HepG2 (cell line): ENCODE data around the gene SGMS1. TPM values are rescaled to one million over a fixed set of nuclear protein-coding genes. Genes with fewer than 3 reads are reported as not detected.

Experiments
- ATAC-seq: fragments of 200-7000 bp; cut with Tn5 transposase; 3 replicates; pipeline ENCODE4 v1.9.1; 2020; ENCODE audit warnings: mild to moderate bottlenecking, moderate library complexity
- BruUV-seq: library from RNA; stranded (reverse); fragments of 400-500 nt; replicated peaks from 2 replicates; lab custom pipeline; 2021; lab: Mats Ljungman, UMichigan
- CTCF ChIA-PET: fragments of 300-600 bp; formaldehyde crosslinking; extraction: SDS; loops from one replicate; lab custom pipeline; 2021; ENCODE audit warnings: low total read pairs, inconsistent platforms, low intra/inter-chr PET ratio; lab: Yijun Ruan, JAX
- POLR2A ChIA-PET: fragments of 350-600 bp; sonication (Branson Sonifier 250); formaldehyde crosslinking; loops from one replicate; lab custom pipeline; 2020; ENCODE audit warnings: antibody characterized with exemption, inconsistent platforms; lab: Yijun Ruan, JAX
- DNase-seq: peaks from one replicate; pipeline ENCODE4 v3.0.0-alpha.2; 2015; ENCODE audit warnings: low spot score
- FAIRE-seq: peaks from 3 replicates; lab custom pipeline; 2011; peaks lifted over from hg19 to GRCh38; lab: Jason Lieb, UNC
- H2AFZ ChIP-seq: one replicate; pipeline ENCODE4 v1.6.1; 2011; ENCODE audit warnings: low read length, inconsistent platforms
- H3K27ac ChIP-seq: fragments of 300-600 bp; 3 replicates; pipeline ENCODE4 v1.8.0; 2011; ENCODE audit warnings: mixed run types, mild to moderate bottlenecking, mixed read lengths, low read length, inconsistent platforms; ENCODE audit not compliant: insufficient read depth; ENCODE audit errors: extremely low read length
- H3K27me3 ChIP-seq, 2 experiments: fragments of 200-600 bp in 1 of 2; 2 replicates in 1 of 2; 3 replicates in 1 of 2; pipeline versions ENCODE4 v1.6.0 to v1.8.0; 2011; ENCODE audit warnings: low read length in 2 of 2, mild to moderate bottlenecking in 2 of 2, moderate library complexity in 2 of 2, inconsistent platforms in 1 of 2; ENCODE audit not compliant: insufficient read depth in 2 of 2, control insufficient read depth in 1 of 2
- H3K36me3 ChIP-seq, 2 experiments: fragments of 200-600 bp in 1 of 2; replicated peaks in 1 of 2; 2 replicates in 1 of 2; 3 replicates in 1 of 2; pipeline versions ENCODE4 v1.5.1 to v1.8.0; 2011; ENCODE audit warnings: low read length in 2 of 2, inconsistent platforms in 1 of 2; ENCODE audit not compliant: insufficient read depth in 2 of 2, control insufficient read depth in 1 of 2
- H3K4me1 ChIP-seq: 2 replicates; pipeline ENCODE4 v1.5.1; 2012; ENCODE audit warnings: low read length, inconsistent platforms; ENCODE audit not compliant: insufficient read depth
- H3K4me2 ChIP-seq: 2 replicates; pipeline ENCODE4 v1.6.0; 2011; ENCODE audit warnings: low read depth, low read length, inconsistent platforms
- H3K4me3 ChIP-seq, 3 experiments: fragments of 200-600 bp in 1 of 3; sonication (generic), shearing (Covaris generic) in 1 of 3; replicated peaks in 1 of 3; 2 replicates each; pipeline ENCODE4 v1.5.1; 2011 to 2016; ENCODE audit warnings: low read length in 3 of 3, inconsistent platforms in 2 of 3, low read depth in 2 of 3, mild to moderate bottlenecking in 2 of 3, control low read depth in 1 of 3, mixed read lengths in 1 of 3; ENCODE audit not compliant: insufficient read depth in 1 of 3
- H3K79me2 ChIP-seq: one replicate; pipeline ENCODE4 v1.6.1; 2011; ENCODE audit warnings: low read length, inconsistent platforms; ENCODE audit not compliant: insufficient read depth
- H3K9ac ChIP-seq: 2 replicates; pipeline ENCODE4 v1.6.0; 2011; ENCODE audit warnings: mild to moderate bottlenecking, low read depth, low read length, inconsistent platforms; ENCODE audit not compliant: insufficient read depth
- H3K9me3 ChIP-seq: 2 replicates; pipeline ENCODE4 v1.5.1; 2012; ENCODE audit warnings: mild to moderate bottlenecking, low read length
- H4K20me1 ChIP-seq: 2 replicates; pipeline ENCODE4 v1.6.0; 2011; ENCODE audit warnings: inconsistent platforms, mild to moderate bottlenecking, low read length, moderate library complexity; ENCODE audit not compliant: insufficient read depth
- CBFB ChIP-seq: sonication (generic); formaldehyde crosslinking; IDR thresholded peaks from 2 replicates; pipeline ENCODE4 v1.4.0; 2020; ENCODE audit warnings: missing genetic modification reagents
- DZIP1 ChIP-seq: sonication (generic); formaldehyde crosslinking; IDR thresholded peaks from 2 replicates; pipeline ENCODE4 v1.5.0; 2020; ENCODE audit warnings: mild to moderate bottlenecking, missing genetic modification reagents
- GFI1 ChIP-seq: sonication (generic); formaldehyde crosslinking; IDR thresholded peaks from 2 replicates; pipeline ENCODE4 v1.5.0; 2020; ENCODE audit warnings: missing genetic modification reagents, mild to moderate bottlenecking, borderline replicate concordance
- KDM6A ChIP-seq: IDR thresholded peaks from 2 replicates; pipeline ENCODE4 v1.6.1; 2016; ENCODE audit warnings: low read depth
- NR0B2 ChIP-seq: sonication (generic); formaldehyde crosslinking; IDR thresholded peaks from 2 replicates; pipeline ENCODE4 v1.4.0; 2020; ENCODE audit warnings: mild to moderate bottlenecking, missing genetic modification reagents
- NR2F6 ChIP-seq, 2 experiments: IDR thresholded peaks; 2 replicates each; pipeline ENCODE4 v1.6.1; 2016; ENCODE audit warnings: antibody characterized with exemption in 1 of 2, mild to moderate bottlenecking in 1 of 2
- POGZ ChIP-seq: sonication (generic); formaldehyde crosslinking; IDR thresholded peaks from 2 replicates; pipeline ENCODE4 v1.4.0; 2020; ENCODE audit warnings: mild to moderate bottlenecking, missing genetic modification reagents
- SOX6 ChIP-seq, 2 experiments: fragments of 450-650 bp in 1 of 2; sonication (generic) in 1 of 2; formaldehyde crosslinking in 1 of 2; IDR thresholded peaks; 2 replicates each; pipeline versions ENCODE4 v1.4.0 to v1.6.1; 2017 to 2020; ENCODE audit warnings: antibody characterized with exemption in 1 of 2, mild to moderate bottlenecking in 1 of 2, missing genetic modification reagents in 1 of 2
- TCF12 ChIP-seq, 2 experiments: fragments of 450-650 bp in 1 of 2; sonication (generic) in 1 of 2; formaldehyde crosslinking in 1 of 2; IDR thresholded peaks; 2 replicates each; pipeline versions ENCODE4 v1.6.1 to v1.8.0; 2017 to 2022; ENCODE audit warnings: antibody characterized with exemption in 1 of 2, mild to moderate bottlenecking in 1 of 2, missing genetic modification reagents in 1 of 2, moderate library complexity in 1 of 2
- TEAD3 ChIP-seq: optimal IDR thresholded peaks from 2 replicates; pipeline ENCODE3; 2016; ENCODE audit warnings: borderline replicate concordance
- ZFP37 ChIP-seq: sonication (generic); formaldehyde crosslinking; IDR thresholded peaks from 2 replicates; pipeline ENCODE4 v1.4.0; 2020; ENCODE audit warnings: missing genetic modification reagents, borderline replicate concordance
- ZMAT3 ChIP-seq: sonication (generic); formaldehyde crosslinking; conservative IDR thresholded peaks from 2 replicates; pipeline ENCODE4 v1.7.0; 2021; ENCODE audit warnings: missing genetic modification reagents
- ZNF564 ChIP-seq: sonication (generic); formaldehyde crosslinking; IDR thresholded peaks from 2 replicates; pipeline ENCODE4 v1.8.1; 2023; ENCODE audit warnings: mild to moderate bottlenecking, missing genetic modification reagents
- WGBS: methylation state at CpG from one replicate; pipeline ENCODE4 v1.1.6; 2017; ENCODE audit warnings: low lambda C conversion rate; 5-methylcytosine and 5-hydroxymethylcytosine counted together
- in situ Hi-C: cut with HindIII; loops from 2 replicates; pipeline ENCODE4 v1.10.0; 2017; ENCODE audit warnings: low pct_unique_long_range_greater_than_20kb; ENCODE audit not compliant: extremely low pct_ligation_motif_present
- intact Hi-C: fragments of 100-400 bp; cut with micrococcal nuclease; formaldehyde crosslinking; loops from one replicate; pipeline ENCODE4 v1.10.0; 2022; ENCODE audit not compliant: unreplicated experiment
- polyA plus RNA-seq, 8 experiments: library from polyadenylated mRNA; depleted of rRNA in 3 of 8; stranded (reverse) in 7 of 8; unstranded in 1 of 8; fragments of >200 nt; fragmentation: Illumina TruSeq in 4 of 8; extraction: Trizol in 4 of 8; gene quantifications; 2 replicates each; pipeline versions ENCODE4 v1.2.1 to v1.2.3, GENCODE V29; 2011 to 2016; ENCODE audit warnings: low read depth in 4 of 8, missing spikeins in 1 of 8, mixed read lengths in 1 of 8; ENCODE audit not compliant: insufficient read depth in 1 of 8
- total RNA-seq, 5 experiments: library from RNA; depleted of rRNA; stranded (reverse); fragments of >200 nt; fragmentation: Illumina TruSeq; extraction: Trizol; gene quantifications; 2 replicates each; pipeline ENCODE4 v1.2.3, GENCODE V29; 2016; ENCODE audit warnings: low read depth in 1 of 5
- TF ChIP-seq, protein P1 (sequence below): IDR thresholded peaks from 2 replicates; pipeline ENCODE4 v1.6.1; 2016; ENCODE audit warnings: missing genetic modification reagents, missing compliant biosample characterization

The SGMS1 gene
- total and polyA plus RNA-seq, 2 of the 13 experiments (the other 11 are each of a cell fraction or from before 2014, with no cell fraction given), result 6.5 to 15.1 TPM

DNA sequence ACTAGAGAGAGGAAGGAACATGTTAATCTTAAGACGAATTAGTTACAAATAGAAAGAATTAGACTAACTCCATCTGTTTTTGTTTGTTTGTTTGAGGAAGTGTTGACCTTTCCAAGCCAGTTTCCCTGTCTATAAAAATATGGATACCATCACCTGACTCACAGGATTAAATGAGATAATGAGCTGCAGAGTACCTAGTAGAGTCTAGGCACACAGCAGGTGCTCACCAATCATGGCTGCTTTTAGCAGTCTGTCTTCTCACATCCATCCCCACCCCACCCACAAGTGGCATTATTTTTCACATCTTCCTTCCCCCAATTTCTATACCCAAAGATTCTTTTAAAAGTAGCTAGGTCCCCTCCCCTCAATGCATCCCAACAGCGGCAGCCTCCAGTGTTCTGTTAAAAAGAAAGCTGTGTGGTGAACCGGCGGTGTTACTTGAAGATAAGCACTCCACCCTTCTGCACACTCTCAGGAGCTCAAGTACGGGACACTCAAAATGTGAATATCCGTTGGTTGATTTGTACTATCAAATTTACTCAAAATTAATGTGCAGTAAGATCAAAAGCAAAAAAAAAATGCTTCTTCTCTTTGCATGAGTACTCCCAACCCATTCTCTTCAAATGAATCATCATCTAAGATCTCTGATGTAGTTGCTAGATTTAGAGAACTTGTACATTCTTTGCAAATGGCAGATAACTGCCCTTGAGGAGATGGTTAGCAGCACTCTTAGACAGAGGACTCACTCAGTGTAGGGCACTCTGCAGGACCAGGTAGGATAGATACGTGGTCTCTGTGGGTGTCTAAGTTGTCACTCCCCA lies 227.1 kb downstream of the SGMS1 start:
- FAIRE-seq, result no peak
- ChIA-PET CTCF (no interaction called here), POLR2A (no interaction called here)
- intact Hi-C loops, result no loop called here
- Histone ChIP-seq H3K27ac (peak overlapping the region; percentile 30), H3K36me3 (no peaks in the 10 kb centered on the region), H3K9me3 (no peaks in the 10 kb centered on the region), H2AFZ (no peak overlapping the region), H4K20me1 (no peaks in the 10 kb centered on the region), H3K4me1 (peaks cover 61% of the 10 kb centered on the region), H3K27me3 (no peaks in the 10 kb centered on the region), H3K79me2 (peaks cover 2% of the 10 kb centered on the region), H3K4me2 (no peak overlapping the region)
- no peak for DNase-seq
- BruUV-seq, result no TSS peak
- no peak; the same call in 2 of the 3 replicates for ATAC-seq
- in situ Hi-C loops, result no loop called here
- WGBS, result 93% methylated on average over 7 of the region's 7 CpGs
- TF ChIP-seq CBFB (CRISPR knock-in tag) (no peak), GFI1 (no peak), ZNF564 (CRISPR knock-in tag) (no peak), TCF12 (IDR thresholded peaks at IDR 0.05) (no peak), TCF12 (CRISPR knock-in tag; IDR thresholded peaks at IDR 0.05) (no peak), POGZ (CRISPR knock-in tag) (no peak), DZIP1 (CRISPR knock-in tag) (no peak), KDM6A (CRISPR knock-in tag) (no peak), SOX6 (IDR thresholded peaks at IDR 0.05) (no peak), SOX6 (CRISPR knock-in tag; IDR thresholded peaks at IDR 0.05) (no peak), NR2F6 (IDR thresholded peaks at IDR 0.05) (no peak), NR2F6 (CRISPR knock-in tag; IDR thresholded peaks at IDR 0.05) (no peak), TEAD3 (CRISPR knock-in tag) (no peak), NR0B2 (CRISPR knock-in tag) (no peak), ZMAT3 (no peak), ZFP37 (no peak)
- TF ChIP-seq, protein P1, sequence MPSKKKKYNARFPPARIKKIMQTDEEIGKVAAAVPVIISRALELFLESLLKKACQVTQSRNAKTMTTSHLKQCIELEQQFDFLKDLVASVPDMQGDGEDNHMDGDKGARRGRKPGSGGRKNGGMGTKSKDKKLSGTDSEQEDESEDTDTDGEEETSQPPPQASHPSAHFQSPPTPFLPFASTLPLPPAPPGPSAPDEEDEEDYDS (CRISPR knock-in tag), result no peak
- TF ChIP-seq, all 625 proteins: peak for 0
- H3K9ac ChIP-seq, result no peak overlapping the region
- H3K4me3 ChIP-seq, result no peak overlapping the region
